Ovary (tissue), 9 donors: Measurements from ENCODE around the gene TCF4. TPM values are rescaled to one million over a fixed set of nuclear protein-coding genes. Genes with fewer than 3 reads are reported as not detected.

ENCODE experiments used
- DNase-seq, 5 donors: peaks; one replicate each; pipeline ENCODE4 v3.0.0-alpha.2; 2019 to 2020
- H3K27ac ChIP-seq, 2 donors: fragments of 200-600 bp; one replicate each; pipeline versions ENCODE4 v1.5.1 to v1.8.0; 2019 to 2022
- H3K27me3 ChIP-seq: fragments of 200-600 bp; one replicate; pipeline ENCODE4 v1.8.0; 2022
- H3K36me3 ChIP-seq: fragments of 200-600 bp; sonication (generic); one replicate; pipeline ENCODE4 v1.5.1; 2019
- H3K4me1 ChIP-seq: one replicate; pipeline ENCODE4 v1.8.1; 2013; ENCODE audit warnings: mild to moderate bottlenecking, moderate library complexity; ENCODE audit not compliant: insufficient read depth
- H3K4me3 ChIP-seq: fragments of 200-600 bp; sonication (generic); one replicate; pipeline ENCODE4 v1.5.1; 2017
- H3K9me3 ChIP-seq, 2 donors: fragments of 200-600 bp in 1 of 2; sonication (generic) in 1 of 2; one replicate each; pipeline versions ENCODE4 v1.5.1 to v1.8.1; 2013 to 2019; ENCODE audit warnings: mild to moderate bottlenecking in 1 of 2, moderate library complexity in 1 of 2
- CTCF ChIP-seq, 3 donors: fragments of 450-650 bp in 2 of 3; fragments of 200-600 bp in 1 of 3; IDR thresholded peaks; one replicate each; pipeline versions ENCODE4 v1.5.1 to v1.8.0; 2016 to 2022; ENCODE audit warnings: antibody characterized with exemption in 3 of 3, mild to moderate bottlenecking in 1 of 3
- EP300 ChIP-seq: sonication (generic); formaldehyde crosslinking; IDR thresholded peaks from one replicate; pipeline ENCODE4 v1.6.1; 2017; ENCODE audit warnings: antibody characterized with exemption
- POLR2A ChIP-seq: fragments of 450-650 bp; IDR thresholded peaks from one replicate; pipeline ENCODE4 v1.6.1; 2017; ENCODE audit warnings: antibody characterized with exemption, mild to moderate bottlenecking, moderate library complexity
- WGBS, 3 donors: extraction: QIAGEN DNeasy Blood & Tissue Kit in 1 of 3; methylation state at CpG; one replicate each; pipeline versions ENCODE4 v1.1.5 to v1.1.7; 2013 to 2017; 5-methylcytosine and 5-hydroxymethylcytosine counted together
- intact Hi-C, 4 donors: fragments of 100-400 bp; cut with DNase I; formaldehyde crosslinking; loops; one replicate each; pipeline versions ENCODE4 v1.11.0 to v1.15.1; 2022 to 2023
- polyA plus RNA-seq, 2 donors: library from polyadenylated mRNA; stranded (reverse); fragments of 200-250 nt in 1 of 2; fragments of 350-450 nt in 1 of 2; fragmentation: Illumina TruSeq in 1 of 2; extraction: RNeasy Lipid Tissue Mini Kit (QIAGEN cat#74804) in 1 of 2; gene quantifications; one replicate each; pipeline ENCODE4 v1.2.3, GENCODE V29; 2013 to 2014
- total RNA-seq, 7 donors: library from RNA; depleted of rRNA in 2 of 7; stranded (reverse); fragments of >200 nt in 2 of 7; fragmentation: NEBNext Ultra II Directional in 3 of 7; extraction: Animal tissue kit (Norgen Biotek cat#: 25700) in 3 of 7; gene quantifications; one replicate each; pipeline versions ENCODE4 v1.1.0 to v1.2.4, GENCODE V29; 2016 to 2023
- donor health status: DM: no; HTN: no; CAD: no; lungs with moderate emphysema.
- donor health status: DM: no; HTN: no; CAD: no.
- donor health status: Bipolar disorder and iron deficiency.
- donor health status: DM: yes; HTN: yes; CAD: no.
- donor health status: DM: no; HTN: no; CAD: no.
- donor health status: DM: yes; HTN: yes; CAD: no.

TCF4 gene
- total and polyA plus RNA-seq, 9 donors = 36.5 to 131 (median 112) TPM

- H3K27me3 ChIP-seq = no peaks in the 10 kb centered on the region
- no peaks in the 10 kb centered on the region for H3K4me1 ChIP-seq
- no peak overlapping the region for H3K27ac ChIP-seq
- H3K9me3 ChIP-seq = no peaks in the 10 kb centered on the region
- H3K4me3 ChIP-seq = no peak overlapping the region
- intact Hi-C loops = no loop called here
- no peak for DNase-seq
- TF ChIP-seq EP300 = no peak
- no peak for TF ChIP-seq CTCF (IDR thresholded peaks at IDR 0.05)
- TF ChIP-seq POLR2A = no peak
- no peaks in the 10 kb centered on the region for H3K36me3 ChIP-seq
- 89 to 97% (median 90%) methylated on average over 2 of the region's 2 CpGs for WGBS, 3 donors
Observed at GRCh38 chr18:55607773-55608172, 19.8 kb upstream of the TCF4 start.

- Histone ChIP-seq H3K4me3 (no peak overlapping the region), H3K9me3 (no peaks in the 10 kb centered on the region), H3K27ac (no peak overlapping the region), H3K36me3 (no peaks in the 10 kb centered on the region), H3K4me1 (no peaks in the 10 kb centered on the region), H3K27me3 (no peaks in the 10 kb centered on the region)
- no peak for TF ChIP-seq EP300
- TF ChIP-seq CTCF (IDR thresholded peaks at IDR 0.05) = no peak
- no peak for TF ChIP-seq POLR2A
- intact Hi-C loops = no loop called here
- 89 to 94% (median 91%) methylated on average over 7 of the region's 7 CpGs for WGBS, 3 donors
- no peak for DNase-seq
Observed at GRCh38 chr18:55605733-55606338, 17.8 kb upstream of the TCF4 start.

- 86 to 92% (median 90%) methylated on average over 5 of the region's 5 CpGs for WGBS, 3 donors
- H3K27ac ChIP-seq = no peak overlapping the region
- intact Hi-C loops = no loop called here
Observed at GRCh38 chr18:55603775-55604174, 15.8 kb upstream of the TCF4 start.

GRCh38 chr18:55593888-55594287 is 5.9 kb upstream of the TCF4 start:
- Histone ChIP-seq H3K27me3 (no peaks in the 10 kb centered on the region), H3K4me3 (no peak overlapping the region), H3K36me3 (no peaks in the 10 kb centered on the region), H3K9me3 (no peaks in the 10 kb centered on the region), H3K4me1 (no peaks in the 10 kb centered on the region), H3K27ac (no peak overlapping the region)
- WGBS, 3 donors = 95 to 98% (median 96%) methylated on average over 2 of the region's 2 CpGs
- intact Hi-C loops = no loop called here
- TF ChIP-seq CTCF (IDR thresholded peaks at IDR 0.05) (no peak), EP300 (no peak), POLR2A (no peak)
- DNase-seq = no peak

More at GRCh38 chr18:55603775-55604174, 15.8 kb upstream of the TCF4 start:
- no peaks in the 10 kb centered on the region for H3K27me3 ChIP-seq
- no peaks in the 10 kb centered on the region for H3K36me3 ChIP-seq
- H3K4me1 ChIP-seq = no peaks in the 10 kb centered on the region
- H3K4me3 ChIP-seq = no peak overlapping the region
- TF ChIP-seq POLR2A = no peak
- TF ChIP-seq EP300 = no peak
- TF ChIP-seq CTCF (IDR thresholded peaks at IDR 0.05) = no peak
- DNase-seq = no peak
- no peaks in the 10 kb centered on the region for H3K9me3 ChIP-seq
